SK-N-DZ (cell line): ENCODE measurements around the gene FAM162A.
"Not testable (repeated sequence)": the region's sequence is repeated elsewhere in the genome, so short reads cannot be mapped to it uniquely, and the experiment has no call there.

ENCODE experiments used
- DNase-seq: peaks from one replicate; pipeline ENCODE4 v3.0.0-alpha.2; 2015; ENCODE audit warnings: low spot score
- small RNA-seq, 2 experiments: library from RNA; depleted of rRNA; stranded (forward); fragments of <200 nt; gene quantifications; one replicate each; pipeline ENCODE3, GENCODE V24; 2014

The FAM162A gene

DNA sequence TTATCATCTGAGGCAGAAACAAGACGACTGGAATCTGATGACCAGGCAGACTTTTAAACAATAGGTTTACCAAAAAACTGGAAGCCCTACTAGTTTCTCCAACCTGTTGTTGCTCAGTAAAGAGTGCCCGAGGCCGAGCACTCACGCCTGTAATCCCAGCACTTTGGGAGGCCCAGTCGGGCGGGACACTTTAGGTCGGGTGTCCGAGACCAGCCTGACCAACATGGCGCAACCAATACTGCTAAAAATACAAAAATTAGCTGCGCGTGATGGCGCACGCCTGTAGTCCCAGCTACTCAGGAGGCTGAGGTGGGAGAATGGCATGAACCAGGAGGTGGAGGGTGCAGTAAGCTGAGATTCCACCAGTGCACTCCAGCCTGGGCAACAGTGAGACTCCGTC is 33.0 kb downstream of the FAM162A start:
- peak; percentile 5 for DNase-seq

DNA sequence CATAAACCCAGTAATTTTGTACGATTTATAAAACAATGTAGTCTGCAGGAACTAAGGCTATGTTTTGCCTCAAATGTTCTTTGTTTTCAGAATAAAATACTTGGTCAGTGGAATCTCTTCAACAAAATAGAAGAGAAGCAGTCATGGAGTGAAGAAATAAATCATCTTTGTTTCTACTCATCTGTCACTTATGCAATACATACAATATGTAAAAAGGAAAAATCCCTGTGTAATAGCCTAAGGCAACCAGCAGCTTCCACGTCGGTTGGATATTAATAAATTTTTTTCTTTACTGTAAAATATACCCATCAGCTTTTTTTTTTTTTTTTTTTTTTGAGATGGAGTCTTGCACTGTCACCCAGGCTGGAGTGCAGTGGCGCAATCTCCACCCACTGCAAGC is 37.1 kb downstream of the FAM162A start:
- no peak for DNase-seq

DNA sequence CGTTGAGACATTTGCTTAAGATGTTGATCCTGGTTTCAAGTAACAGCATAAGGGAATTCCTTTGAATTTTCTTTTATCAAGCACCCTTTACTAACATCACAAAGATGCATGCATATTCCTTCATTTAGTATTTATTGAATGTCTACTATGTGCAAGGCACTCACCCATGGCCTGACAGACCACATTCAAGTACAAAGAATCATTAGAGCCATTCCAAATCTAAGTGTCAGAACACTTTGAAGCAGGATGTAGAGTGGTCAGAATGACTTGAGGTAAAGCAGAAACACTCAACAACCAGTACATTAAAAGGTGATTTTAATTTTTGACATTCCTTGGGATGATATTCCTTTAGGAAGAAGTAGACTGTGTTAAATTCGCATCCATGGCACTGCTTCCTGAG is 37.9 kb downstream of the FAM162A start:
- DNase-seq: no peak

DNA sequence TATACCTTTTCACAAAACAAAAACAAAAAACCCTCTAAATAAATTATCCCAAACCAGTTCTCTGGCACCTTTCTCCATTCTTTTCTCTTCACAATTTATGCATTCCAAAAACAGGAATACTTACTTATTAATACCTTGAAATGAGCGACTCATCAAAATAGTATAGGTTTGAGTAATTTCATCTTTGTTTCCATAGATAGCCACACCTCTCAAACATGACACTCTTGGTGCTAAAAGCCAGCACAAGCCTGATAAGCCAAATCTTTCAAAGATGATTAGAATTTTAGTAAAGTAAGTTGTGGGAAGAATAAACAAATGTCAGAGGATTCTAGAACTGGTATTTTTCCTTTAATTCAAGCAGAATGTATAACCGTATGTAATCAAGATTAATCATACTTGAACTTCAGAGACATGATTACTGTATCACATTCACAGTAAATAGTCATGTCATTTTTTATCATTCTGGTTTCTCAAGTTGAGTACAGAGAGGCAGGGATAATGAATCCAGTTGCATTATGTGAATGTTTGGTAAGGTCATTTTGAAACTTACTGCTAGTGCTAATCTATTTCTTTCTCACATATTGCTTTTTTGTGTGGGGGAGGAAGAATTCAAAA is 44.0 kb downstream of the FAM162A start:
- DNase-seq: no peak

DNA sequence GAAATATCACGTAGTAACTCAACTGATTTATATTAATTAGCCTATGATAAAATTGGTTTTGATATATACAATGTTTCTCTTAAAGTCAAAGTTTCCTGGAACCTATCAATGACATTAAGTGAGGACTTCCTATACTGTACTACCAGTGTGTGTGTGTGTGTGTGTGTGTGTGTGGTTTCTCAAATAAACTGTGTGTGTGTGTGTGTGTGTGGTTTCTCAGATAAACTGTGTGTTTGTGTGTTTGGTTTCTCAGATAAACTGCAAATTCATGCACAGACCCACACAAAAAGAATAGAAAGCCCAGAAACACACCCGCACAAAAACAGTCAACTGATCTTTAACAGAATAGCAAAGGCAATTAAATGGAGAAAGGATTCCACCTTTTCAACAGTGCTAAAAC is 46.4 kb downstream of the FAM162A start:
- DNase-seq: no peak

DNA sequence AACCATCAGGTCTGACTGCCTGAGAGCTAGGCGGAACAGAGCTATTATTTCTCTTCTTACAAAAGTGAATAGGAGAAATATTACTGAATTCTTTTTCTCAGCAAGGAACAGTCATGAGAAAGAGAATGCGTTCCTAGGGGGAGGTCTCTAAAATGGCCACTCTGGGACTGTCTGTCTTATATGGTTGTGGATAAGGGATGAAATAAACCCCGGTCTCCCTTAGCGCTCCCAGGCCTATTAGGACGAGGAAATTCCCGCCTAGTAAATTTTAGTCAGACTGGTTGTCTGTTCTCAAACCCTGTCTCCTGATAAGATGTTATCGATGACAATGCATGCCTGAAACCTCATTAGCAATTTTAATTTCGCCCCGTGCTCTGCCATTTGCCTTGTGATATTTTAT is 52.0 kb downstream of the FAM162A start:
- no peak for DNase-seq

DNA sequence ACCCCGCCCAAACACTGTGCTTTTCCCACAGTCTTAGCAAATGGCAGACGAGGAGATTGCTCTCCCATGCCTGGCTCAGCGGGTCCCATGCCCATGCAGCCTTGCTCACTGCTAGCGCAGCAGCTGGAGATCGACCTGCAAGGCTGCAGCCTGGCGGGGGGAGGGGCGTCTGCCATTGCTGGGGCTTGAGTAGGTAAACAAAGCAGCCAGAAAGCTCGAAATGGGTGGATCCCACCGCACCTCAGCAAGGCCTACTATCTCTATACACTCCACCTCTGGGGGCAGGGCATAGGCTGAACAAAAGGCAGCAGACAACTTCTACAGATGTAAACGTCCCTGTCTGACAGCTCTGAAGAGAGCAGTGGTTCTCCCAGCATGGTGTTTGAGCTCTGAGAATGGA is 59.1 kb downstream of the FAM162A start:
- DNase-seq: peak; percentile 57

DNA sequence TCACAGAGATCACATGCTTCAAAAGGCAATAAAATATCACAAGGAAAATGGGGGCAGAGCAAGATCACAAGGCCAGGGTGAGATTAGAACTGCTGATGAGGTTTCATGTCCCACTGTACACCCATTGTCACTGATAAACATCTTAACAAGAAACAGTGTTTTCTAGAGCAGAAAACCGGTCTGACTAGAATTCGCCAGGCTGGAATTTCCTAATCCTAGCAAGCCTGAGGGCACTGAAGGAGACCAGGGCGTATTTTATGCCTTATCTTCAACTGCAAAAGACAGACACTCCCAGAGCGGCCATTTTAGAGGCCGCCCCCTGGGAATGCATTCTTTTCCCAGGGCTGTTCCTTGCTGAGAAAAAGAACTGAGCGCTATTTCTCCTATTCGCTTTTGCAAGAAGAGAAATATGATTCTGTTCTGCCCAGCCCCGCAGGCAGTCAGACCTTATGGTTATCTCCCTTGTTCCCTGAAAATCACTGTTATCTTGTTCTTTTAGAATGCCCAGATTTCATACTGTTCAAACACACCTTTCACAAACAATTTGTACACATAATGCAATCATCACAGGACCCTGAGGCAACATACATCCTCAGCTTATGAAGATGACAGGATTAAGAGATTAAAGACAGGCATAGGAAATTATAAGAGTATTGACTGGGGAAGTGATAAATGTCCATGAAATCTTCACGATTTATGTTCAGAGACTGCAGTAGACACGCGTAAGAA is 59.9 kb downstream of the FAM162A start:
- peak; percentile 82 for DNase-seq

DNA sequence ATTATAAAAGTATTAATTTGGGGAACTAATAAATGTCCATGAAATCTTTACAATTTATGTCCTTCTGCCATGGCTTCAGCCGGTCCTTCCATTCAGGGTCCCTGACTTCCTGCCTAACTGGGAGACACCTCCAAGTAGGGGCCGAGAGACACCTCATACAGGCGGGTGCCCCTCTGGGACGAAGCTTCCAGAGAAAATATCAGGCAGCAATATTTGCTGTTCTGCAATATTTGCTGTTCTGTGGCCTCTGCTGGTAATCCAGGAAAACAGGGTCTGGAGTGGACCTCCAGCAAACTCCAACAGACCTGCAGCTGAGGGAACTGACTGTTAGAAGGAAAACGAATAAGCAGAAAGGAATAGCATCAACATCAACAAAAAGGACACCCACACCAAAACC is 60.5 kb downstream of the FAM162A start:
- DNase-seq: not testable (repeated sequence)

DNA sequence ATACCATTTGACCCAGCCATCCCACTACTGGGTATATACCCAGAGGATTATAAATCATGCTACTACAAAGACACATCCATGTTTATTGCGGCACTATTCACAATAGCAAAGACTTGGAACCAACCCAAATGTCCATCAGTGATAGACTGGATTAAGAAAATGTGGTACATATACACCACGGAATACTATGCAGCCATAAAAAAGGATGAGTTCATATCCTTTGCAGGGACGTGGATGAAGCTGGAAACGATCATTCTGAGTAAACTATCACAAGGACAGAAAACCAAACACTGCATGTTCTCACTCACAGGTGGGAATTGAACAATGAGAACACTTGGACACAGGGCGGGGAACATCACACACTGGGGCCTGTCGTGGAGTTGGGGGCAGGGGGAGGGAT is 64.2 kb downstream of the FAM162A start:
- DNase-seq: not testable (repeated sequence)

DNA sequence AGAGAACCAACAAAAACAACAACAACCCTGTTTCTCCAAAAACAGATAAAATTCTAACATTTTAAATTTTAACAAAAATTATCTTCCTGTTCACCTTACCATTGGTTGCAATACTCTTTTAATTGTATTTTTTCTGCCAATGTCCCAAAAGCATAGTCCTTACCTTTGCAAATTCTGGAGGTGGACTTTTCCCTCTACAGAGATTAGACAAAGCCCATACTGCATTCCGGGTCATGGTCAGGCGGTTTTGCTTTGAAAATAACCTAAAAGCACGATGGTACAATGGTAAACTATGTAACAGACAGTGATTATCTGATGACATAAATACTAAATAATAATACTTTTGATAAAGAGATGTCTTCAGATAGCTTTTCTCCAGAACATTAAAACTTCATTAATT is 67.4 kb downstream of the FAM162A start:
- DNase-seq: no peak

DNA sequence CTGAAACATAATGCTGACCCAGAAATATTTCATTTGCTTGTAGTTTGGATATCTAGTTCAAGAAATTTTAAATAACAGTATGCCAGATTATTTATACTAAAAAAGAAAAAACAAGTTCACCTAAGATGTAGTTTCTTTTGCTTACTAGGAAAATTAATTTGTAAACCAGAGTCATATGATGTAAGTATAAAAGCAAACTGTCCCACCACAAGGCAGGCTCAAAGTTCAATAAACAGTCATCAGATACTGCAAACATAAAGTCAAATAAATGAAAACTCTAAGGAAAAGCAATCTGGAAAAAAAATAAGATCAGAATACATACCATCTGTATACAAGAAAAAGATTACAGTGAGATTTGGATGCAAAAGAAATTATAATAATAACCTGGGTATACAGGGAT is 72.1 kb downstream of the FAM162A start:
- no peak for DNase-seq

DNA sequence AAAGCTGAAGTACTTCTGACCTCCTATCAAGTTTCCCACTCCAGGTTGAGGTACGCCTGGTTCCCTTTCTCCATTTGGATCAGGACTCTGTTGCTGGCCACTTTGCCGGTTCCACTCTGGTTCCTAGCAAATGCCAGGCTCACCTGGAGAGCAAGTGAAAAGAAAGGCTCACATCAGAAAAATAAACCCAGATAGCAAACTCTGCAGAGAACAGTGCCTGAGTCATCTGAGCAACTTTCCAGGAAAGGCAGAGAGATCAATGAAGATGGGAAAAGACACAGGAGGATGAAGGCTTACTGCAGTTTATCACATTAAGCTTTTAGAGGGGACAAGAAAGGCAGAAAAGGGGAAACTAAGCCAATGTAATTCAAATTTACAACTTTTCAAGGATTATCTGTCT is 73.7 kb downstream of the FAM162A start:
- no peak for DNase-seq

DNA sequence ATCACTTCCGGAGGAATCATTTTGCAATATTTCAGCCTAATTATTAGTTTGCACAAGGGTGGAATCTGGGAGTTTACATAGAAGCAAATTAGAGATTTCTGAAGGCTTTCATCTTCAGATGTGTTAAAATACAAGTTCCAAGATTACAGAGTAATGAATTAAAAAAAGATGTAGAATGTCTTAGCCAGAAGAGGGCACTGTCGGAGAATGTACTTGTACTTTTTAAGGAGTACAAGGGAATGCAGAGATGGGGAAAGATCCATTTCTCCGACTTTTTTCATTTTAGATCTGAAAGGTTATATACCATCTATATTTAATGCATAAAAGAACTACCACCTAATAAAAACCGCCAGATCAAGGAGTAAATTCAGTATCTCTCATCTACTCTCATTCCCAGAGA is 75.0 kb downstream of the FAM162A start:
- DNase-seq: no peak

DNA sequence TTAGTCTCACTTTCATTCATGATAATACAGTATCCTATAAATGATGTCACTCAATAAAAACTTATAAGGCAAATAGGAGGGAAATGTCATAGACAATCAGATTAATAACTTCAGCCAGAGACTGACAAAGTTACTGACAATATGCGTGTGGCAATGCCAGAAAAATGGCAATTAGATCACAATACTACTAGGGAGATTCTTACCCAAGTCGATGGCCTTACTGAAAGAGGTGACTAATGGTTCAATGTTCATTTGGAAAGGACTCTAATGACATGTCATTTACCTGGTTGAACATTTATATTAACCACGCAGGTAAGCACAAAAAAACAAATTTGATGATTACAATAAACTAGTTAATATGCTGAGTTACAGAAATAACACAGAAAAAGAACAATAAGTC is 77.8 kb downstream of the FAM162A start:
- no peak for DNase-seq

Small RNA genes within 50 kb of the gene (small RNA-seq; reads per million reads assigned to genes)
- 0 reads per million in 2 experiments for gene AC083798.1
